ENCODE data around the gene SP2.

The SP2 gene

GRCh38 chr17:47895856-47896671, at the start of gene SP2:
Gene SP2, plus strand, starts transcription at chr17:47896236. Its CDS starts 51 bp downstream, at chr17:47896287.
- DNase-seq (ENCODE audit: low spot score), result peak; percentile 100

- no peak for DNase-seq (ENCODE audit: low spot score)
Observed at GRCh38 chr17:47846716-47847340, 49.2 kb upstream of the SP2 start.

GRCh38 chr17:47847341-47848197, 48.5 kb upstream of the SP2 start:
- DNase-seq (ENCODE audit: low spot score), result no peak

- DNase-seq (ENCODE audit: low spot score), result no peak
Observed at GRCh38 chr17:47848198-47848513, 47.9 kb upstream of the SP2 start.

GRCh38 chr17:47850373-47850691, 45.7 kb upstream of the SP2 start:
- peak; percentile 19 for DNase-seq (ENCODE audit: low spot score)

GRCh38 chr17:47850692-47851573, 45.1 kb upstream of the SP2 start, which contains the start of gene SP6:
Gene SP6, minus strand, starts transcription at chr17:47851163. Its CDS starts 2,734 bp downstream, at chr17:47848429.
- DNase-seq (ENCODE audit: low spot score), result peak; percentile 70

GRCh38 chr17:47851764-47852112, 44.3 kb upstream of the SP2 start:
- DNase-seq (ENCODE audit: low spot score), result no peak

- DNase-seq (ENCODE audit: low spot score), result no peak
Observed at GRCh38 chr17:47852113-47852949, 43.7 kb upstream of the SP2 start.

GRCh38 chr17:47853616-47854015, 42.4 kb upstream of the SP2 start:
- no peak for DNase-seq (ENCODE audit: low spot score)

- DNase-seq (ENCODE audit: low spot score), result no peak
Observed at GRCh38 chr17:47855737-47856136, 40.3 kb upstream of the SP2 start.

GRCh38 chr17:47856830-47857229, 39.2 kb upstream of the SP2 start:
- no peak for DNase-seq (ENCODE audit: low spot score)

GRCh38 chr17:47857551-47858455, 38.2 kb upstream of the SP2 start:
- DNase-seq (ENCODE audit: low spot score), result no peak

GRCh38 chr17:47860386-47860785, 35.6 kb upstream of the SP2 start:
- no peak for DNase-seq (ENCODE audit: low spot score)

GRCh38 chr17:47862621-47863440, 33.2 kb upstream of the SP2 start:
- DNase-seq (ENCODE audit: low spot score), result no peak

- no peak for DNase-seq (ENCODE audit: low spot score)
Observed at GRCh38 chr17:47864791-47865216, 31.2 kb upstream of the SP2 start.

GRCh38 chr17:47866941-47867340, 29.1 kb upstream of the SP2 start:
- DNase-seq (ENCODE audit: low spot score), result no peak

GRCh38 chr17:47867813-47868533, 28.1 kb upstream of the SP2 start:
- DNase-seq (ENCODE audit: low spot score), result no peak

GRCh38 chr17:47869114-47869513, 26.9 kb upstream of the SP2 start:
- DNase-seq (ENCODE audit: low spot score), result no peak

All from cerebellar cortex (tissue), 1 donor.